ENCODE data around the gene CDK11B.
"Not testable (repeated sequence)": the region's sequence is repeated elsewhere in the genome, so short reads cannot be mapped to it uniquely, and the experiment has no call there.

GRCh38 chr1:1638528-1638927 is 20.3 kb downstream of the CDK11B start:
- TF ChIP-seq CTCF (optimal IDR thresholded peaks at IDR 0.05 in 1 of 3, IDR thresholded peaks at IDR 0.05 in 1 of 3, conservative IDR thresholded peaks at IDR 0.05 in 1 of 3; ENCODE audit: extremely low read depth in 1 of 3, insufficient read depth in 2 of 3, low read length in 3 of 3); EZH2 (IDR thresholded peaks at IDR 0.05; ENCODE audit: low read length): not testable (repeated sequence)
